Measurements from ENCODE around the gene ADSL. TPM values are rescaled to one million over a fixed set of nuclear protein-coding genes. Genes with fewer than 3 reads are reported as not detected.
A peak's percentile ranks its signal among the peaks of the same experiment; 100 is the strongest.

ADSL gene
- total and polyA plus RNA-seq, 2 of the 4 experiments (the other 2 are of a cell fraction): 93.6 to 229 TPM

- TF ChIP-seq CTCF (conservative IDR thresholded peaks at IDR 0.05; ENCODE audit: low read depth, low read length): no peak
Measured at GRCh38 chr22:40417041-40417440, 70.7 kb downstream of the ADSL start (continued).

GRCh38 chr22:40417881-40418280, 71.6 kb downstream of the ADSL start:
- no peak overlapping the region for H3K27ac ChIP-seq (ENCODE audit: insufficient read depth, low read length)
- H3K4me1 ChIP-seq (ENCODE audit: control insufficient read depth, insufficient read depth, low read length): peaks cover 5% of the 10 kb centered on the region; the same call in 1 of the 2 replicates
- H2BK20ac ChIP-seq (ENCODE audit: low read depth, low read length): no peak overlapping the region
- no peak overlapping the region for H4K91ac ChIP-seq (ENCODE audit: insufficient read depth, low read depth, low read length)
- H3K9me1 ChIP-seq (ENCODE audit: insufficient read depth, low read length): peaks cover 8% of the 10 kb centered on the region; the same call in 1 of the 2 replicates
- no TSS peak for BruUV-seq (replicated peaks)
- dilution Hi-C loops (cut with HindIII; ENCODE audit: low sequenced_read_pairs, unreplicated experiment) (no loop called here), in situ Hi-C loops (cut with MboI; ENCODE audit: low sequenced_read_pairs) (no loop called here), intact Hi-C loops (cut with micrococcal nuclease) (no loop called here)
- peaks cover 71% of the 10 kb centered on the region for H3K36me3 ChIP-seq (ENCODE audit: control insufficient read depth, insufficient read depth, low read length)
- H4K20me1 ChIP-seq (ENCODE audit: insufficient read depth, low read length): peaks cover 21% of the 10 kb centered on the region
- ChIA-PET CTCF (no interaction called here), POLR2A (ENCODE audit: unreplicated experiment) (interaction anchor here (0.5 kb wide), 1 partner anchor 898 kb away, joined by 8 read pairs; the partner anchor contains the start of gene ATF4)
- no CpG with 5 or more reads among the region's 5 CpGs for WGBS, 2 experiments (ENCODE audit: extremely low coverage in 2 of 2, insufficient read length in 1 of 2)
- no peak overlapping the region for H4K5ac ChIP-seq (ENCODE audit: low read depth, low read length)
- no peaks in the 10 kb centered on the region for H3K9me3 ChIP-seq (ENCODE audit: control insufficient read depth, insufficient read depth, low read length)
- no peaks in the 10 kb centered on the region for H3K27me3 ChIP-seq (ENCODE audit: control insufficient read depth, insufficient read depth, low read length)
- no peak for TF ChIP-seq ELK1 (IDR thresholded peaks at IDR 0.05; ENCODE audit: borderline replicate concordance, low read depth, low read length)
- no peak for TF ChIP-seq SMC3 (IDR thresholded peaks at IDR 0.05; ENCODE audit: low read depth, low read length)
- no peak for TF ChIP-seq USF2 (IDR thresholded peaks at IDR 0.05; ENCODE audit: low read depth, low read length)
- TF ChIP-seq MAZ (IDR thresholded peaks at IDR 0.05; ENCODE audit: borderline replicate concordance, low read depth, low read length): no peak
- no peak for TF ChIP-seq CHD1 (IDR thresholded peaks at IDR 0.05; ENCODE audit: low read depth, low read length)
- TF ChIP-seq MAFK (IDR thresholded peaks at IDR 0.05; ENCODE audit: low read depth, low read length): no peak
- TF ChIP-seq FOS (IDR thresholded peaks at IDR 0.05; ENCODE audit: low read depth, low read length): no peak
- no peak for TF ChIP-seq RFX5 (IDR thresholded peaks at IDR 0.05; ENCODE audit: low read depth, low read length)
- TF ChIP-seq CTCF (conservative IDR thresholded peaks at IDR 0.05; ENCODE audit: low read depth, low read length): no peak
- no peak for TF ChIP-seq CEBPB (IDR thresholded peaks at IDR 0.05; ENCODE audit: low read depth, low read length)
- ATAC-seq (ENCODE audit: low read depth): no peak
- no peak overlapping the region for H3K9ac ChIP-seq (ENCODE audit: low read depth, low read length)
- no peak overlapping the region for H2BK15ac ChIP-seq (ENCODE audit: low read depth, low read length)
- no peak overlapping the region for H2AFZ ChIP-seq (replicated peaks; ENCODE audit: low read length, poor library complexity)
- no peak overlapping the region for H4K8ac ChIP-seq (ENCODE audit: low read depth in 2 of 2, low read length in 2 of 2)
- H3K23ac ChIP-seq (ENCODE audit: low read depth, low read length): no peak overlapping the region
- H3K14ac ChIP-seq (replicated peaks; ENCODE audit: low read depth, low read length): no peak overlapping the region
- peak overlapping the region; percentile 39 for H2AK9ac ChIP-seq (replicated peaks; ENCODE audit: low read depth, low read length, poor library complexity)
- H3K56ac ChIP-seq (ENCODE audit: extremely low read depth, insufficient read depth, low read length): no peak overlapping the region
- H3K79me1 ChIP-seq (ENCODE audit: low read depth in 1 of 2, low read length in 2 of 2): peaks cover 4 to 69% of the 10 kb centered on the region in 2 experiments; a peak in 3 of 4 replicates
- H3K4me3 ChIP-seq (ENCODE audit: insufficient read depth, low read depth, low read length): no peak overlapping the region
- no peak overlapping the region for H3K4ac ChIP-seq (ENCODE audit: low read depth, low read length)
- H3K18ac ChIP-seq (ENCODE audit: low read depth, low read length): no peak overlapping the region
- no peak overlapping the region for H3K4me2 ChIP-seq (ENCODE audit: low read depth, low read length)
- no peak for DNase-seq
- no peak overlapping the region for H2BK5ac ChIP-seq (ENCODE audit: low read depth, low read length, poor library complexity, severe bottlenecking)
- no peak overlapping the region for H2AK5ac ChIP-seq (ENCODE audit: low read depth, low read length)
- H2BK120ac ChIP-seq (ENCODE audit: low read depth, low read length): no peak overlapping the region
